ENCODE measurements around the gene EXOC4.

EXOC4 gene

DNA sequence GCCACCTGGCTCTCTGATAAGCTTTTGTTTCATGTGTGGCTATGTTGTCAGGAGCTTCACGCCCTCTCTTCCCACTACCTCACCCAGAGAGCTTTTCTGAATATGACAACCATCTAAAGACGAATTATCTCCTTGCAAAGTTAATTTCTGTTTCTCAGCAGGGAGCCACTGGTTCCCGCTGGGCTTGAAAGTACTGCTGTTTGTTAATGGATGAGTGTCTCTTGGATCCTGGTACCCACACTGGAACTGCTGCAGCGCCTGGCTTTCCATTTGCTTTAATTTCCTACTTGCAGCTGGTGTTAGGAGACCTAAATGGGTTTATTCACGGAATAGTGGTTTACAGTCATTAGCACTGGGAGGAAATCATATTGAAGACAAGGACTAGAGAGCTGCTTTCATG, 606.4 kb downstream of the EXOC4 start:
- H4K20me1 ChIP-seq (ENCODE audit: control insufficient read depth, insufficient read depth, low read depth, low read length), result 0 out of 2 replicates have a peak, but pooled peaks cover under 1% of the 10 kb centered on the region
- H3K27ac ChIP-seq (ENCODE audit: low read depth, low read length), result no peak overlapping the region
- no peaks in the 10 kb centered on the region for H3K36me3 ChIP-seq (ENCODE audit: control insufficient read depth, low read length)
- no peaks in the 10 kb centered on the region for H3F3A ChIP-seq (ENCODE audit: control insufficient read depth, insufficient read depth)
- H3K4me1 ChIP-seq (ENCODE audit: control insufficient read depth, low read length), result 0 out of 2 replicates have a peak, but pooled peaks cover 3% of the 10 kb centered on the region
- H3K4me3 ChIP-seq (ENCODE audit: low read length), result no peak overlapping the region
- H3K4me2 ChIP-seq (ENCODE audit: low read length), result no peak overlapping the region
- TF ChIP-seq CTCF (IDR thresholded peaks at IDR 0.05; ENCODE audit: low read depth, low read length, poor library complexity, severe bottlenecking) (no peak), EZH2phosphoT487 (IDR thresholded peaks at IDR 0.05; ENCODE audit: borderline replicate concordance, low read length) (no peak)
- H3K27me3 ChIP-seq (ENCODE audit: control insufficient read depth, low read length), result no peaks in the 10 kb centered on the region
- no peaks in the 10 kb centered on the region for H3K79me2 ChIP-seq (ENCODE audit: control insufficient read depth, low read length)
- no peaks in the 10 kb centered on the region for H3K9me2 ChIP-seq (replicated peaks; ENCODE audit: control insufficient read depth, low read length)
- H3K9me3 ChIP-seq (ENCODE audit: control insufficient read depth, insufficient read depth, low read length), result no peaks in the 10 kb centered on the region

DNA sequence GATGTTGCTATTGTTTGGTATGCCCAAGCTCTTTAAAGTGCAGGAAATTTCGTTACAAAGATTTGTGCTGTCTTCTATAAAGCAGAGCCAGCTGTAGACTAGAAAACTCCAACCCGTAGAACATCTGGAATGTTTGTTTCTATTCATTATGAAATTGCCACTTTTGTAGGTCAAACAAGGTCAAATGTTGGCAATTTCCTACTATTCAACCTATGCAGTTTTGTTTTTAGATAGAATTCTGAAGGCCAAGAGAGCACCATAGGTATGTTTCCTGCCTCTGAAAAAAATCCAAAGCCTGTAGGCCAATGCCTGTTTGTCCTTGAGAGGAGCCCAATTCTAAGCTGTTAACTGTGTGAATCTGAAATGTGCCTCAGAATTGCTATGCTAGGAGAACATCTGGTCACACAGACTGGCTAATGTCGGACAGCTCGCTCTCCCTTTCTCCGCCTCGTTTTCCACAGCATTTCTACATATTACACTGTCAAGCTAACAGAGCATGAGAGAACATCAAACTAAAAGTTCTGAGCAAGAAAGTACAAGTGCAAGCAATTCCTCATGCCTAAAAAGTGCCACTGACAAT, 607.1 kb downstream of the EXOC4 start:
- no peaks in the 10 kb centered on the region for H3K9me2 ChIP-seq (replicated peaks; ENCODE audit: control insufficient read depth, low read length)
- TF ChIP-seq EZH2phosphoT487 (IDR thresholded peaks at IDR 0.05; ENCODE audit: borderline replicate concordance, low read length) (no peak), CTCF (IDR thresholded peaks at IDR 0.05; ENCODE audit: low read depth, low read length, poor library complexity, severe bottlenecking) (no peak)
- H3K9me3 ChIP-seq (ENCODE audit: control insufficient read depth, insufficient read depth, low read length), result no peaks in the 10 kb centered on the region
- H3K27ac ChIP-seq (ENCODE audit: low read depth, low read length), result no peak overlapping the region
- H3K27me3 ChIP-seq (ENCODE audit: control insufficient read depth, low read length), result no peaks in the 10 kb centered on the region
- no peaks in the 10 kb centered on the region for H3F3A ChIP-seq (ENCODE audit: control insufficient read depth, insufficient read depth)
- no peaks in the 10 kb centered on the region for H3K79me2 ChIP-seq (ENCODE audit: control insufficient read depth, low read length)
- 0 out of 2 replicates have a peak, but pooled peaks cover 3% of the 10 kb centered on the region for H3K4me1 ChIP-seq (ENCODE audit: control insufficient read depth, low read length)
- no peak overlapping the region for H3K4me2 ChIP-seq (ENCODE audit: low read length)
- H3K4me3 ChIP-seq (ENCODE audit: low read length), result no peak overlapping the region
- no peaks in the 10 kb centered on the region for H4K20me1 ChIP-seq (ENCODE audit: control insufficient read depth, insufficient read depth, low read depth, low read length)
- no peaks in the 10 kb centered on the region for H3K36me3 ChIP-seq (ENCODE audit: control insufficient read depth, low read length)

- TF ChIP-seq EZH2phosphoT487 (IDR thresholded peaks at IDR 0.05; ENCODE audit: borderline replicate concordance, low read length) (no peak), CTCF (IDR thresholded peaks at IDR 0.05; ENCODE audit: low read depth, low read length, poor library complexity, severe bottlenecking) (no peak)
- Histone ChIP-seq H3K27ac (ENCODE audit: low read depth, low read length) (no peak overlapping the region), H3F3A (ENCODE audit: control insufficient read depth, insufficient read depth) (no peaks in the 10 kb centered on the region), H3K27me3 (ENCODE audit: control insufficient read depth, low read length) (no peaks in the 10 kb centered on the region), H3K4me3 (ENCODE audit: low read length) (no peak overlapping the region), H3K36me3 (ENCODE audit: control insufficient read depth, low read length) (no peaks in the 10 kb centered on the region), H3K79me2 (ENCODE audit: control insufficient read depth, low read length) (no peaks in the 10 kb centered on the region), H3K9me3 (ENCODE audit: control insufficient read depth, insufficient read depth, low read length) (no peaks in the 10 kb centered on the region), H3K4me1 (ENCODE audit: control insufficient read depth, low read length) (0 out of 2 replicates have a peak, but pooled peaks cover 3% of the 10 kb centered on the region), H4K20me1 (ENCODE audit: control insufficient read depth, insufficient read depth, low read depth, low read length) (no peaks in the 10 kb centered on the region), H3K9me2 (replicated peaks; ENCODE audit: control insufficient read depth, low read length) (no peaks in the 10 kb centered on the region), H3K4me2 (ENCODE audit: low read length) (no peak overlapping the region)
Observed at GRCh38 chr7:133860628-133861335, 607.9 kb downstream of the EXOC4 start.

Measured in DOHH2 (cell line).